GM12878 (cell line): ENCODE data around the gene MTF2.

Experiments
- CTCF ChIP-seq, 3 experiments: IDR thresholded peaks in 2 of 3; conservative IDR thresholded peaks in 1 of 3; 2 replicates each; pipeline ENCODE4 v1.5.1; 2011; ENCODE audit warnings: low read depth in 3 of 3, low read length in 3 of 3, mild to moderate bottlenecking in 3 of 3, control low read depth in 2 of 3, moderate library complexity in 2 of 3, inconsistent platforms in 1 of 3, mixed read lengths in 1 of 3; ENCODE audit not compliant: control insufficient read depth in 2 of 3, insufficient read depth in 1 of 3; ENCODE audit errors: extremely low read depth in 1 of 3
- FOS ChIP-seq: IDR thresholded peaks from 3 replicates; pipeline ENCODE4 v1.6.1; 2011; ENCODE audit warnings: borderline replicate concordance; ENCODE audit not compliant: insufficient read length; ENCODE audit errors: extremely low read depth
- IRF3 ChIP-seq: fragments of 450-650 bp; IDR thresholded peaks from 2 replicates; pipeline ENCODE4 v1.6.1; 2014; ENCODE audit warnings: mild to moderate bottlenecking
- NFIC ChIP-seq: IDR thresholded peaks from 2 replicates; pipeline ENCODE4 v1.6.1; 2012; ENCODE audit warnings: low read depth, mild to moderate bottlenecking, inconsistent platforms, low read length, moderate library complexity
- RBBP5 ChIP-seq: fragments of 200-600 bp; sonication (generic); conservative IDR thresholded peaks from 2 replicates; pipeline ENCODE4 v1.6.1; 2016
- RFX5 ChIP-seq: IDR thresholded peaks from 2 replicates; pipeline ENCODE4 v1.6.1; 2011; ENCODE audit warnings: low read depth, low read length, improper control_type of control experiment
- SMC3 ChIP-seq: IDR thresholded peaks from 2 replicates; pipeline ENCODE4 v1.6.1; 2011; ENCODE audit warnings: low read length, improper control_type of control experiment, borderline replicate concordance
- ZNF207 ChIP-seq: fragments of 450-650 bp; IDR thresholded peaks from 2 replicates; pipeline ENCODE4 v1.6.1; 2014; ENCODE audit warnings: antibody characterized with exemption, mild to moderate bottlenecking, borderline replicate concordance
- ZNF24 ChIP-seq: fragments of 450-650 bp; IDR thresholded peaks from 2 replicates; pipeline ENCODE4 v1.6.1; 2017; ENCODE audit warnings: antibody characterized with exemption, mild to moderate bottlenecking

- no peak for TF ChIP-seq SMC3
- TF ChIP-seq NFIC: no peak
- no peak for TF ChIP-seq FOS
- TF ChIP-seq ZNF24: no peak
- no peak for TF ChIP-seq IRF3
- no peak for TF ChIP-seq CTCF (IDR thresholded peaks at IDR 0.05 in 2 of 3, conservative IDR thresholded peaks at IDR 0.05 in 1 of 3; ENCODE audit: control insufficient read depth in 2 of 3, extremely low read depth in 1 of 3, insufficient read depth in 1 of 3, low read depth in 3 of 3, low read length in 3 of 3)
- no peak for TF ChIP-seq RFX5
- TF ChIP-seq ZNF207: no peak
- TF ChIP-seq RBBP5: no peak
These were observed 80.3 kb downstream of the MTF2 start for GRCh38 chr1:93159337-93159736.
